C4-2B (cell line): ENCODE measurements around the gene VEPH1.

Experiments used
- H3K27ac ChIP-seq: fragments of 450-650 bp; 2 replicates; pipeline ENCODE4 v1.5.1; 2017
- ZFX ChIP-seq: fragments of 450-650 bp; IDR thresholded peaks from 2 replicates; pipeline ENCODE4 v1.6.1; 2017
- TF ChIP-seq, protein P1 (sequence below): fragments of 450-650 bp; conservative IDR thresholded peaks from 2 replicates; pipeline ENCODE4 v1.5.1; 2017; ENCODE audit warnings: mild to moderate bottlenecking

Gene VEPH1

DNA sequence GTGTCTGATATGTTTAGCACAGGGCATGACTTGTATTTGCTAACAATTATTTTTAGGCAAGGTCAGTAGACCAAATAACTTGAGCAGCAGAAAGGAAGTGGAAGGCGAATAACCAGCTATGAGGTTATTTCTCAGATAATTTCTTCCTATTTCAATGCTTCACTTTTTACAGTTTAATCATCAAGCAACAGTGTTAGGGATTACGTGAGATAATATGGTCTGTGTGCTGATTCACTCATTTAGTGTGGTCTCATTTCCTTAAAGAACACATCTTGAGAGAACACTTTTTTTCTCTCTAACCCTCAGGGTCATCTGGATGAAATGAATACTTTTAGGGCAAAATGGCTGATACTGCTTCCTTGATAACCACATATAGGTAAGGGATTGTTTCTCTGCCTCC, 217.2 kb downstream of the VEPH1 start:
- H3K27ac ChIP-seq, result no peak overlapping the region
- TF ChIP-seq, protein P1, sequence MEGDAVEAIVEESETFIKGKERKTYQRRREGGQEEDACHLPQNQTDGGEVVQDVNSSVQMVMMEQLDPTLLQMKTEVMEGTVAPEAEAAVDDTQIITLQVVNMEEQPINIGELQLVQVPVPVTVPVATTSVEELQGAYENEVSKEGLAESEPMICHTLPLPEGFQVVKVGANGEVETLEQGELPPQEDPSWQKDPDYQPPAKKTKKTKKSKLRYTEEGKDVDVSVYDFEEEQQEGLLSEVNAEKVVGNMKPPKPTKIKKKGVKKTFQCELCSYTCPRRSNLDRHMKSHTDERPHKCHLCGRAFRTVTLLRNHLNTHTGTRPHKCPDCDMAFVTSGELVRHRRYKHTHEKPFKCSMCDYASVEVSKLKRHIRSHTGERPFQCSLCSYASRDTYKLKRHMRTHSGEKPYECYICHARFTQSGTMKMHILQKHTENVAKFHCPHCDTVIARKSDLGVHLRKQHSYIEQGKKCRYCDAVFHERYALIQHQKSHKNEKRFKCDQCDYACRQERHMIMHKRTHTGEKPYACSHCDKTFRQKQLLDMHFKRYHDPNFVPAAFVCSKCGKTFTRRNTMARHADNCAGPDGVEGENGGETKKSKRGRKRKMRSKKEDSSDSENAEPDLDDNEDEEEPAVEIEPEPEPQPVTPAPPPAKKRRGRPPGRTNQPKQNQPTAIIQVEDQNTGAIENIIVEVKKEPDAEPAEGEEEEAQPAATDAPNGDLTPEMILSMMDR, result no peak
- no peak for TF ChIP-seq ZFX

DNA sequence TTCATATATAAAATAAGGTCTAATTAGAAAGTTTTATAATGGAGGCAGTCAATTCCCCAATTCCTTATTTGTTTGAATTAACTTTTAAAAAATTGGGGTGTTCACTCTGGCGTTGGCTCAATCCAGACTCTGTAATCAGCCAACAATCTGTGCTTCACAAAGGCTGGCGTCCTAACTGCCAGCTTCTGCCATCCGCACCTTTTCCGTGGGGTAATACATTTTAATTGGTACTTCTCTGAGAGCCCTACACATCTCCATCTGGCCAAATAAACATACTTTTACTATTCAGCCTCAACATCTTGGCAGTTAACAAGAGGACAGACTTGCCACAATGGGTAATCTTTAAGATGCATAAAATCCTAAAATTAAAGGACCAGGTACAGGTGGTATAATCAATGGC, 218.1 kb downstream of the VEPH1 start:
- peak overlapping the region; percentile 57; the same call in 1 of the 2 replicates for H3K27ac ChIP-seq
- TF ChIP-seq ZFX, result no peak
- TF ChIP-seq, protein P1, result no peak

DNA sequence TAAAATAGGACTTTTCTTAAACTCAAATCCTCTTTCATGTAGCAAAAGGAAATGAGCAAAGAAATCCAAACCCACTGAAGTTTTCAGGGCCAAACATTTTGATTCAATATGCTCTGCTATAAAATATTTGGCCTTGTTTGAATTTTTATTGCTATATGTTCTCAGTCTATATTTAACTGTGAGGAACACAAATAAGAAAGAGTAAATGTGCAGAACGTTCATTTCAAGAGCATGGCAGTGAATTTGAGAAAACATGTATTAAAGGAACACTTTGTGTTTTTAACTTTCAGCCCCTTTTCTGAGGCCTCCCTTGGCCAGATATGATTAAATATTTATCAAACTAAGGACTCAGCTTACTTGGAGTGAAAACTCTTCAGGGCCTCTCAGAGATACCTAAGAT, 218.5 kb downstream of the VEPH1 start:
- TF ChIP-seq ZFX, result no peak
- TF ChIP-seq, protein P1, result no peak
- no peak overlapping the region; the same call in 1 of the 2 replicates for H3K27ac ChIP-seq

DNA sequence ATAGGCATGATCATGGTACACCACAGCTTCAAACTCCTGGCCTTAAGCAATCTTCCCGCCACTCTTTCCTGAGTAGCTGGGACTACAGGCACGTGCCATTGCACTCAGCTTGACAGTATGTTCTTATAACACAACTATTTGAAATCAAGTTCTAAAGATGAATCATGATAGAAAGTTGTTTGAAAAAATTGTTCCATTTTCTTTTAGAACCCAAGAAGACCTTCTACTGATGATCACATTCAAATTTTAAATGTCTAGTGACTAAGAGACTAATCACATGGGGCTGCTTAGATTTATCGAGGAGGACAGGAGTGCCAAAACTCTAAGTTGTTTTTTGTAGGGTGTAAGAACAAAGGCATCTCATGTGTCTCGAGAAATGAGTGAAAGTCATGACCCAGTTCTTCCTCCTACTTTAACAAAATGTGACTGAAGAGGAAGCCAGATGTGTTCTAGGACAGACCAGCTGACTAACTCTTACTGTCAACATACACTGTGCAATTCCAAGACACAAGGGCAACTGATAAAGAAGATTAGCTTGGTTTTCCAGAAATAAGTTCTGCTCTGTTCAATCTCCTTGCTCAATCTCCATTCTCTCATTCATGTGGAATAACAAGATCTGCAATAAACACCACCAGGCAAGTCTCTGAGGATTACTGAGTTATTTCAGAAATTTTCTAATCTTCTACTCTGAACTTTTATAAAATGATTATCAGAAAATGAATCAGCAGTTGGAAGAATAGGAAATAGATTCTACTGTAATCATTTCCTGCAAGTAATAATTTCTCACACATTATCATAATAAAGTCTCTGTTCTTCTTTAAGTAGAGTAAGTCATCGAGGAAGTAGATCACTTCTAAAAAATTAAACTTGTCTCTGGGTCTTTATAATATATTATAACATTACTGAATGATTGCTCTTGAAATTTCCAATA, 220.7 kb downstream of the VEPH1 start:
- TF ChIP-seq, protein P1, result no peak
- TF ChIP-seq ZFX, result no peak
- H3K27ac ChIP-seq, result no peak overlapping the region

DNA sequence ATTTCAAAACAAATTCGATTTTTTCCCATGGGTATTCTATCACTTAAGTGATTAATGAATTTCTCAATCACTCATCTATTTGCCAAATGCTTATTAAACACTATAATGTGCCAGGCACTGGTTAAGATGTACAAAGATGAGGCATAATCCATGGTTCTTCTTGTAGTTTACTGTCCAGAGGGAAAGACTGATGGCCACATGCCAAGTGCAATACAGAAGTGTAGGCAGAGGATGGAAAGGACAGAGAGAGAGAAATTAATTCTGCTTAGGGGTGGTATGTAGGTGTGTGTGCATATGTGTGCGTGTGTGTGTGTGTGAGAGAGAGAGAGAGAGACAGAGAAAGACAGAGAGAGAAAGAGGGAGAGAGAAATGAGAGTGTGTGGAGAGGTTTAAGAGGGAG, 222.4 kb downstream of the VEPH1 start:
- TF ChIP-seq ZFX, result no peak
- TF ChIP-seq, protein P1, result no peak

DNA sequence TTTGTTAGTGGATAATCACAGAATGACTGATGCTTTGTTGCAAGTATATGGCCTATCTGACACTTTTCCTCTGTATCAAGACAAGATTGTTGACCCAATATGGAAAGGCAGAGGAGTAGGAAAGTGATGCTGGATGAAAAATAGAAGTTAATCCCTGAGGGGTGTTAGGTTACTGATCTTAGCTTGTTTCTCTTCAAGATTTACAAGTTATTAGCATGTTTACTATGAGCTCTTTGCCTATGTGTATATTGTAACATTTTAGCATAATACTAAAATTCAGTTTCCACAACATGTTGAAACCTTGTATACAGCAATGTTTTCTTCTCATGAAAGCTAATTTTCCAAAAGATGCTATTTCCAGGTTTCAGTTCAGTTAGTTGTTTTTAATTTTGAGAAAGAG, 222.9 kb downstream of the VEPH1 start:
- H3K27ac ChIP-seq, result no peak overlapping the region

More for the DNA sequence above, 222.4 kb downstream of the VEPH1 start:
- H3K27ac ChIP-seq, result no peak overlapping the region

DNA sequence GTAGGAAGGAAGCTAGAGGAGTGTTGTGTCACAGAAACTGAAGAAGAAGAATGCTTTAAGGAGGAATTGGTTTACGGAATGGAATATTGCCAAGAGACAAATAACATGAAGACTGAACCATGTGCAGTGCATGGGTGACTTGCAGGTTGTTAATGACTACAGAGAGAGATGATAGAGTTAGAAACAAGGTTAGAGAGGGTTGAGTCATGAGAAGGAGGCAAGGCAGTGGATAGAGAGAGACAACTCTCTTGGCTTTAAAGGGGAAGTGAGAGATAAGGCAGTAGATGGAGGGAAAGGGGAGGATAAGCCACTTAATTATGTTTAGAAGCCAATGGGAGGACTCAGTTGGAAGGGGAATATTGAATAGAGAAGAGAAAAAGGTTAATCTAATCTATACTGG, 224.0 kb downstream of the VEPH1 start:
- no peak for TF ChIP-seq ZFX
- TF ChIP-seq, protein P1, result no peak
- H3K27ac ChIP-seq, result no peak overlapping the region

More for the DNA sequence above, 222.9 kb downstream of the VEPH1 start:
- TF ChIP-seq ZFX, result no peak
- TF ChIP-seq, protein P1, result no peak
